Memory B cell (primary cell): ENCODE data around the gene NRTN.
"Not testable (repeated sequence)": the region's sequence is repeated elsewhere in the genome, so short reads cannot be mapped to it uniquely, and the experiment has no call there.

Experiments used
- ATAC-seq: fragments of 150-1000 bp; cut with Tn5 transposase; 2 replicates; pipeline ENCODE4 v1.10.0; 2021; ENCODE audit warnings: low read depth, mild to moderate bottlenecking, moderate library complexity
- DNase-seq, 2 donors: peaks; one replicate each; pipeline ENCODE4 v3.0.0; 2022; ENCODE audit warnings: low spot score in 2 of 2
- H3K27ac Mint-ChIP-seq: one replicate; pipeline ENCODE4 v1.8.0; 2022; ENCODE audit warnings: mild to moderate bottlenecking, moderate library complexity, mixed read lengths
- H3K27me3 Mint-ChIP-seq: one replicate; pipeline ENCODE4 v1.8.0; 2022; ENCODE audit warnings: mixed read lengths
- H3K36me3 Mint-ChIP-seq: one replicate; pipeline ENCODE4 v1.8.0; 2022; ENCODE audit warnings: mild to moderate bottlenecking, mixed read lengths
- H3K4me1 Mint-ChIP-seq: one replicate; pipeline ENCODE4 v1.8.0; 2022; ENCODE audit warnings: mixed read lengths
- H3K4me3 Mint-ChIP-seq: one replicate; pipeline ENCODE4 v1.8.0; 2022; ENCODE audit warnings: mild to moderate bottlenecking, moderate library complexity, mixed read lengths
- H3K9me3 Mint-ChIP-seq: one replicate; pipeline ENCODE4 v1.8.0; 2022; ENCODE audit warnings: mixed read lengths

NRTN gene

DNA sequence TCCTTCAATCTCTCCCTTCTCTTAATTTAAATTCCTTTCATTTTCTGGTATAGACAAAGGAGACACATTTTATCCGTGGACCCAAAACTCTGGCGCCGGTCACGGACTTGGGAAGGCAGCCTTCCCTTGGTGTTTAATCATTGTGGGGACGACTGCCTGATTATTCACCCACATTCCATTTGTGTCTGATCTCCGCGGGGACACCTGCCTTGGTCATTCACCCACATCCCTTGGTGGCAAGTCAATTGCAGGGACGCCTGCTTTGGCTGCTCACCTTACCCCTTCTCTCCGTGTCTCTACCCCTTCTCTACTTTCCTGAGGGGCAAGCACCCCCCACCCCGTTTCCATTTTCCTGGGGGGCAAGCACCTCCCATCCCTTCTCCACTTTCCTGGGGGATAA, 43.0 kb downstream of the NRTN start:
- H3K9me3 Mint-ChIP-seq, DNase-seq, H3K4me3 Mint-ChIP-seq, H3K27ac Mint-ChIP-seq, H3K27me3 Mint-ChIP-seq, H3K4me1 Mint-ChIP-seq, H3K36me3 Mint-ChIP-seq, ATAC-seq: not testable (repeated sequence)

DNA sequence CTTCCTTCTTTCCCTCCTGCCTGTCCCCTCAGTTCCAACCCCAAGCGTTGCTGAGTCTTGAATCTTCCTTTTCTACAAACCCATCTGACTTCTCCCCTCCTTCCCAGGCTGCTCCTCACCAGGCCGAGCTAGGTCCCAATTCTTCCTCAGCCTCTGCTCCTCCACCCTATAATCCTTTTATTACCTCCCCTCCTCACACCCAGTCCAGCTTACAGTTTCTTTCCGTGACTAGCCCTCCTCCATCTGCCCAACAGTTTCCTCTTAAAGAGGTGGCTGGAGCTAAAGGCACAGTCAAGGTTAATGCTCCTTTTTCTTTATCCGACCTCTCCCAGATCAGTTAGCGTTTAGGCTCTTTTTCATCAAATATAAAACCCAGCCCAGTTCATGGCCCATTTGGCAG, 43.8 kb downstream of the NRTN start:
- H3K9me3 Mint-ChIP-seq, H3K36me3 Mint-ChIP-seq, H3K27me3 Mint-ChIP-seq, H3K4me3 Mint-ChIP-seq, ATAC-seq, H3K4me1 Mint-ChIP-seq, DNase-seq, H3K27ac Mint-ChIP-seq: not testable (repeated sequence)

DNA sequence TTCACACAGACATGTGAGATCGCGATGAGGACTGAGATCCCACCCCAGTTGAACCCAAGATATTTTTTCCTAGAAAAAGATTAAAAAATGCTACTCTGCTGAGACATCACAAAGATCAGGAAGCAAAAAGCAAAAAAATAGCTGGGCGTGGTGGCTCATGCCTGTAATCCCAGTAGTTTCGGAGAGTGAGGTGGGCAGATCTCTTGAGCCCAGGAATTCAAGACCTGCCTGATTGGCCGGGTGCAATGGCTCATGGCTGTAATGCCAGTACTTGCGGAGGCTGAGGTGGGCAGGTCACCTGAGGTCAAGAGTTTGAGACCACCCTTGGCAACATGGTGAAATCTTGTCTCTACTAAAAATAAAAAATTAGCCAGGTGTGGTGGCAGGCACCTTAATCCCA, 45.3 kb downstream of the NRTN start:
- no peak for DNase-seq
- ATAC-seq = no peak
- peaks cover 3% of the 10 kb centered on the region for H3K9me3 Mint-ChIP-seq
- no peaks in the 10 kb centered on the region for H3K36me3 Mint-ChIP-seq
- H3K4me1 Mint-ChIP-seq = no peaks in the 10 kb centered on the region
- H3K4me3 Mint-ChIP-seq = no peak overlapping the region
- peaks cover 3% of the 10 kb centered on the region for H3K27me3 Mint-ChIP-seq
- H3K27ac Mint-ChIP-seq = no peak overlapping the region

DNA sequence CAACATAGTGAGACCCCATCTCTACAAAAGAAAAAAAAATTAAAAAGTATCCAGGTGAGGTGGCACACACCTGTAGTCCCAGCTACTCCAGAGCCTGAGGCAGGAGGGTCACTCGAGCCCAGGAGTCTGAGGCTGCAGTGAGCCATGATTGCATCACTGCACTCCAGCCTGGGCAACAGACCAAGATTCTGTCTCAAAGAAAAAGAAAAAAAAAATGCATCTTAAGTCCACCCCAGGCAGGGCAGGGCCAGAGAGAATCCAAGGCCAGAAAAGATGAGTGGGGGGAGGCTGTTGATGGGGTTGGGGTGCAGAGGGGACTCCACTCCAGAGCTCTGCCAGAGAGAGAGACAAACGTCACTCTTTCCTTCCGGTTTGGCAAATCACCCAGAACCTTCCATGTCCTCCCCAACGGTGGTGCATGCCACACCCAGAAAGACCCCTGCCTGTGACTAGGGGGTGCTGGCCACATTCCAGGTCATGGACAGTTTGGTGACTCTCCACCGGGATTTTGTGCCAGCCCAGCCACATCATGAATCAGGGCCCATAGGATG, 46.0 kb downstream of the NRTN start:
- Mint-ChIP-seq H3K4me3 (no peak overlapping the region), H3K27ac (no peak overlapping the region)
- no peak for DNase-seq

DNA sequence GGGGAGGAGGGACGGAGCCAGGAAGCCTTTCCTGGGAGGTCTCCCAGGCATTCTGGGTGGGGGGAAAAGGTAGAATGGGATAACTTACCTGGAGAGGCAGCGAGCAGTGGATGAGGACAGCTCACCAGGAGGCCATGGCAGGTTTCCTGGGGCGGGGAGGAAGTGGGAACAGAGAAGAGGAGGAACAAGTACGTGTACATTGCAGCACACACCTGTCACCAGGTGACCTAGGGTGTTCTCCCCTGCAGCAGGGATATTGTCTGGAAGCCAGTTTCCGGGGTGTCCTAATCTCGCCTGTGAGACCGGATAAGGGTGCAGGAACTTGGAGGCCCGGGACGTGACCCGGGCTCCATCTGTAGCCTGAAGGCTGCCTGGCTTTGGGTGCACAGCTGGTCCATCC, 46.4 kb downstream of the NRTN start, which contains the start of gene FUT3:
TSS of gene FUT3 (minus strand) at position 148 of the 400 bp plus-strand sequence.
- H3K4me1 Mint-ChIP-seq = no peaks in the 10 kb centered on the region
- no peak within 1 kb of the TSS for H3K4me3 Mint-ChIP-seq
- ATAC-seq (no peak), DNase-seq (no peak)
- H3K36me3 Mint-ChIP-seq = no peaks in the 10 kb centered on the region
- H3K9me3 Mint-ChIP-seq = peaks cover 3% of the 10 kb centered on the region
- no peak within 1 kb of the TSS for H3K27ac Mint-ChIP-seq
- peaks cover 3% of the 10 kb centered on the region for H3K27me3 Mint-ChIP-seq

More for the DNA sequence above, 46.0 kb downstream of the NRTN start:
- no peaks in the 10 kb centered on the region for H3K36me3 Mint-ChIP-seq
- H3K9me3 Mint-ChIP-seq = peaks cover 3% of the 10 kb centered on the region
- no peak for ATAC-seq
- no peaks in the 10 kb centered on the region for H3K4me1 Mint-ChIP-seq
- H3K27me3 Mint-ChIP-seq = peaks cover 3% of the 10 kb centered on the region

DNA sequence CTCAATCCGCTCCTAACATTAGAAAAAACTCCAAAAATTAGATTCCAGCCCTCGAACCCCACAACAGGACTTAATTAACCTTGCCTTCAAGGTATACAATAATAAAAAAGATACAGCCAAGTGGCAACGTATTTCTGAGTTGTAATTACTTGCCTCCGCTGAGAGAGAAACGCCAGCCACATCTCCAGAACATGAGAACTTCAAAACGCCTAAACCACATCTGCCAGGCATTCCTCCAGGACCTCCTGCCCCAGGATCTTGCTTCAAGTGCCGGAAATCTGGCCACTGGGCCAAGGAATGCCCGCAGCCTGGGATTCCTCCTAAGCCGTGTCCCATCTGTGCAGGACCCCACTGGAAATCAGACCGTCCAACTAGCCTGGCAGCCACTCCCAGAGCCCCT, 49.3 kb downstream of the NRTN start:
- DNase-seq, H3K27me3 Mint-ChIP-seq, H3K9me3 Mint-ChIP-seq, H3K4me3 Mint-ChIP-seq, H3K36me3 Mint-ChIP-seq, H3K4me1 Mint-ChIP-seq, ATAC-seq, H3K27ac Mint-ChIP-seq: not testable (repeated sequence)

DNA sequence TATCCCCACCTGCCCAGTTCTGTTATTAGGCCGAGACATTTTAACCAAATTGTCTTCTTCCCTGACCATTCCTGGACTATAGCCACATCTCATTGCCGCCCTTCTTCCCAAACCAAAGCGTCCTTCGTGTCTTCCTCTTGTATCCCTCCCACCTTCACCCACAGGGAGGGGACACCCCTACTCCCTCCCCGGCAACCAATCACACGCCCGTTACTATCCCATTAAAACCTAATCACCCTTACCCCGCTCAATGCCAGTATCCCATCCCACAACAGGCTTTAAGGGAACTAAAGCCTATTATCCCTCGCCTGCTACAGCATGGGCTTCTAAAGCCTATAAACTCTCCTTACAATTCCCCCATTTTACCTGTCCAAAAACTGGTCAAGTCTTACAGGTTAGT, 50.3 kb downstream of the NRTN start:
- not testable (repeated sequence) for H3K4me1 Mint-ChIP-seq, ATAC-seq, H3K9me3 Mint-ChIP-seq, DNase-seq, H3K27ac Mint-ChIP-seq, H3K4me3 Mint-ChIP-seq, H3K27me3 Mint-ChIP-seq, H3K36me3 Mint-ChIP-seq

DNA sequence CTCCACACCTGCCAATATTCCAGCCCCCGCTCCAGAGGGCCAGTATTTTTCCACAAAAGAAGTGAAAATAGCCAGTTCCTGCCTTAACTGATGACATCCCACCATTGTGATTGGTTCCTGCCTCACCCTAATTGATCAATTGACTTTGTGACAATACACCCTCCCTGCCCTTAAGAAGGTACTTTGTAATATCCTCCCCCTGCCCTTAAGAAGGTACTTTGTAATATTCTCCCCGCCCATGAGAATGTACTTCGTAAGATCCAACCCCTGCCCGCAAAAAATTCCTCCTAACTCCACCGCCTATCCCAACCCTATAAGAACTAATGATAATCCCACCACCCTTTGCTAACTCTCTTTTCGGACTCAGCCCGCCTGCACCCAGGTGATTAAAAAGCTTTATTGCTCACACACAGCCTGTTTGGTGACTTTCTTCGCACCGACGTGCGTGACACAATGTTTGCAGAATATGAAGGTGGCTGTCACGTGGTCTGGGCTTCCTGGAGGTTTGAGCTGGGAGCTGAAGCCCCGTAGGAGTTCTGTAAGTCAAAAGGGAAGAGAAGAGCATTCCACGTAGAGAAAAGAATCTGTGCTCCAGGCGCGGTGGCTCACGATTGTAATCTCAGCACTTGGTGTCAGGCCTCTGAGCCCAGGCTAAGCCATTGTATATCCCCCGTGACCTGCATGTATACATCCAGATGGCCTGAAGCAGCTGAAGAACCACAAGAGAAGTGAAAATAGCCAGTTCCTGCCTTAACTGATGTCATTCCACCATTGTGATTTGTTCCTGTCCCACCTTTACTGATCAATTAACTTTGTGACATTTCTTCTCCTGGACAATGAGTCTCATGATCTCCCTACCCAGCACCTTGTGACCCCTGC, 52.6 kb downstream of the NRTN start:
- Mint-ChIP-seq H3K27me3 (peaks cover 5% of the 10 kb centered on the region), H3K4me3 (no peak overlapping the region), H3K36me3 (no peaks in the 10 kb centered on the region), H3K4me1 (no peaks in the 10 kb centered on the region), H3K9me3 (peaks cover 5% of the 10 kb centered on the region), H3K27ac (no peak overlapping the region)
- DNase-seq = no peak
- no peak for ATAC-seq

DNA sequence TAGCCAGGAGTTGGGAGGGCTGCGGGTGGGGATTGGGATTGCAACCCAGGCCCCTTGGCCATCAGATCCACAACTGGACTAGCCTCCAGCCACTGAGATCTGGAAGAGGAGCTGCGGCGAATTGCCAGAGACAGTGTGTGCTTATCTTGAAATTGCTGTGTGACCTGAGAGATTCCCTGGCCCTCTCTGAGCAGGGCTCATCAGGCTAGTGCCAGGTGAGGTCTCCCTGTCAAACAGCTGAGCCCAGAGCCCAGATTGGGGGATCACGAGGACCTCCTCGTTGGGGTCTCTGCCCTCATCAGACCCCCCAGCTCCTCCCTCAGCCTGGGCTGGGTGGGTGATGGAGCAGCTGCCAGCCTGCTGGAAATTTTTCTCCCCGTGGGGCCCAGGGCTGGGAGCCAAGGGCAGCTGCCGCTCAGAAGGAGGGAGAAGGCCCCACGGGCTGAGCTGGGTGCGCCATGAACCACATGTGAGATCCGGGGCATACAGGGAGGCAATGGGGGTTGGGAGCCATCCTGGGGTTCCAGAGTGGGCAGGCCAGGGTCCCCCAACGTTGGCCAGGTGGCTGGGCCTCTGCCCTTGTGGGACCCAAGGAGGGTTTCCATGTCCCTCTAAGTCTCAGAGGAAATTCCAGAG, 58.3 kb downstream of the NRTN start:
- H3K9me3 Mint-ChIP-seq = no peaks in the 10 kb centered on the region
- ATAC-seq = no peak

DNA sequence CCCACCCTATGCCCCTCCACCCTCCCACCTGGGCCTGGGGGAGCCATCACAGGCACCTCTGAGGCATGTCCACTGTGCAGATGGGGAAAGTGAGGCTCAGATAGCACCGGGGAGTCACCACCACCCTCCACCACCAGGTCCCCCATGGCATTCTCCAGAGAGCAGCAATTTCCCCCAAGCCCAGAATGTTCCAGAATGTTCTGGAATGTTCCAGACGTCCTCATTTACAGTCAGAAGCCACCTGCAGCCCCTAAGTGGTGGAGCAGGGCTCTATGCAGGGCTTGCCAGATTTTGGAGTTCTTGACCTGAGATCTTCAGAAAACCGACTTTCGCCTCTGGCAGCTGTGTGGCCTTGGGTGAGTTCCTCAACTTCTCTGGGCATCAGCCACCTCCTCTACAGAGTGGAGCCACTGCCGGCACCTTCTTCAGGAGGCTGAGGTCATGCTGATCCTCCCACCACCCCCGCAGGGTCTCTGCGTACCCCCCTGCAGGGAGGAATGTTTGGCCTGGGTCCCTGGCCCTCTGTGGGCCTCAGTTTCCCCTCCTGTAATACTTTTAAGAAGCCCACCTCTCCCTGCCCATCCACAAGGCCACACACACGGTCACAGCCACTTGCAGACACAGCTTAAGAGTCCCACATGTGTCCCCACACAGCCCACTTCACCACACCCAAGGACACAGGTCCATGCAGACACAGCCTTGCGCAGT, 59.3 kb downstream of the NRTN start:
- DNase-seq = no peak
- peaks cover 17% of the 10 kb centered on the region for H3K27me3 Mint-ChIP-seq
- H3K9me3 Mint-ChIP-seq = no peaks in the 10 kb centered on the region
- no peak for ATAC-seq
- H3K36me3 Mint-ChIP-seq = no peaks in the 10 kb centered on the region
- H3K4me1 Mint-ChIP-seq = no peaks in the 10 kb centered on the region
- H3K4me3 Mint-ChIP-seq = no peak overlapping the region
- H3K27ac Mint-ChIP-seq = no peak overlapping the region

More for the DNA sequence above, 58.3 kb downstream of the NRTN start:
- Mint-ChIP-seq H3K27me3 (peaks cover 15% of the 10 kb centered on the region), H3K4me3 (no peak overlapping the region), H3K4me1 (no peaks in the 10 kb centered on the region), H3K36me3 (no peaks in the 10 kb centered on the region), H3K27ac (no peak overlapping the region)
- no peak for DNase-seq

DNA sequence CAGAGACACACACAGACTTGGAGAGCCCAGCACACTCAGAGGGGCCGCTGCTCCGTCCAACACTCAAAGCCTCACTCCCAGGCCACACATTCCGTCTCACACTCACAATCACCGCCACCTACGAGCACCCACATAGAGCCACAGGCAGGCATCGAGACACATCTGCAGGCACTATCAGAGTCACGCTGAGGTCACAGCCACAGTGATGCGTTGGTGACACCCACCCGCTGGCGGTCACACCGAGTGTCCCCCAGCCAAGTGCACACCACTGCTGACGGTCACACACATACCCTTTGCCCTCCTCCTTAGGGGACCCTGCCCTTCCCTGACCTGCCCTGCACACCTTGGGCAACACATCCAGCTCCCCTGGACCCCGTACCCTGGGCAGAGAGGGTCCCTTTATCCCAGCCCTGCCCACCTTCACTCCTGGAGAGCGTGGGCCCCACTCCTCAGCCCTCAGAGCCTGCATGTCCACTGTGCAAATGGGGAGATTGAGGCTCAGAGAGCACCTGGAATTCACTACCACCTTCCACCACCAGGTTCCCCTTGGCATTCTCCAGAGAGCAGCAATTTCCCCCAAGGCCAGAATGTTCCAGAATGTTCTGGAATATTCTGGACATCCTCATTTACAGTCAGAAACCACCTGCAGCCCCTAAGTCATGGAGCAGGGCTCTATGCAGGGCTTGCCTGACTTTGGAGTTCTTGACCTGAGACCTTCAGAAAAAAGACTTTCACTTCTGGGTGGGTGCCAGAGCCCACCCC, 60.0 kb downstream of the NRTN start:
- H3K27ac Mint-ChIP-seq = no peak overlapping the region
- no peaks in the 10 kb centered on the region for H3K36me3 Mint-ChIP-seq
- H3K27me3 Mint-ChIP-seq = peaks cover 17% of the 10 kb centered on the region
- H3K4me1 Mint-ChIP-seq = no peaks in the 10 kb centered on the region
- ATAC-seq (no peak), DNase-seq (no peak)
- H3K9me3 Mint-ChIP-seq = no peaks in the 10 kb centered on the region
- H3K4me3 Mint-ChIP-seq = no peak overlapping the region

DNA sequence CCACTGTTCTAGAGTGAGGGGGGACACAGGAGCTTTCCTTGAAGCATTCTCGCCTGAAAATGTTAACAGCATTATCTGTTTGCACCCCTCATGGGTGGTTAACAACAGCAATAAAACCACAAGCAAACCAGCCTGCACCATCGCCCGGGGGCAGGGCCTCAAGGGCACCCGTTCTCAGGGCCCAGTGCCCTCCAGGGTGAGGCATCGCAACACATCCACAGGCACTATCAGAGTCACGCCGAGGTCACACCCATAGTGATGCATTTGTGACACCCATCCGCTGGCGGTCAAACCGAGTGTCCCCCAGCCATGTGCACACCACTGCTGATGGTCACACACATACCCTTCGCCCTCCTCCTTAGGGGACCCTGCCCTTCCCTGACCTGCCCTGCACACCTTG, 60.9 kb downstream of the NRTN start:
- no peaks in the 10 kb centered on the region for H3K36me3 Mint-ChIP-seq
- H3K4me1 Mint-ChIP-seq = no peaks in the 10 kb centered on the region
- H3K27ac Mint-ChIP-seq = no peak overlapping the region
- no peak overlapping the region for H3K4me3 Mint-ChIP-seq
- peaks cover 18% of the 10 kb centered on the region for H3K27me3 Mint-ChIP-seq
- no peak for DNase-seq
- no peaks in the 10 kb centered on the region for H3K9me3 Mint-ChIP-seq
- ATAC-seq = no peak

DNA sequence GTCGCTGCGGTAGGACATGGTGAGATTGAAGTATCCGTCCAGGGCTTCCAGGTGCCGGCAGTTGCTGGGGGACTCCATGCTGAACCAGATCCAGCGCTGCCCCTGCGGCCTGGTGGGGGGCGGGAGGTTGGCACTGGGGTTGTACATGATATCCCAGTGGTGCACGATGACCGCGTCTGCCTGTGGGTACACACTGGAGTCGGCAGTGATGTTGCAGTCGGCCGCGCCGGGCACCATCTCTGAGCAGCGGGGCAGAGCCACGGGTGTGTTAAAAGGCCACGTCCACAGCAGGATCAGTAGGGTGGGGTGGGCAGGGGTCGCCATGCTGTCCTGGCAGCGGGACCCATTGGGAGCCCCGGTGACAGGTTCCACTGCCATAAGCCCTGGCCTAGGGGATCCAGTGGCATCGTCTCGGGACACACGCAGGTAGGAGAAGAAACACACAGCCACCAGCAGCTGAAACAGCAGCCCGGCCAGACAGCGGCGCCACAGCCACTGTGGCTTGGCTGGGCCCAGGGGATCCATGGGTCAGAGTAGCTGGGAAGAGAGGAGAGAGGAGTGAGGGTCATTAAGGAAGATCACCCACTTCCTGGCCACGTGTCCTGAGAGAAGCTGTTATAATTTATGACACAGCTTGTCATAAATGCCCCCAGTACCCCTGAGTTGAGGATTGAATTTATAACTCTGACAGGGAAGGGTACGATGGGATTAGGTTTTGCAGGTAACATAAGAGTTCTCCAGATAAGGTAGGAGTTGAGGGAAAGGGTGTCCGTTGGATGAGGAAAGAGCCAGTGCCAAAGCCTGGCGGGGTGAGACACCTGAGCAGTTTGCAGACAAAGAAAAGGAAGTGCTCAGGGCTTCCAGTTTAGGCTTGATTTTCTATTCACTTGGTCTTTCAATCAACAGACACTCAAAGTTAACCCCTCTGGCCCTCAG, 62.6 kb downstream of the NRTN start:
- Mint-ChIP-seq H3K4me1 (no peaks in the 10 kb centered on the region), H3K36me3 (no peaks in the 10 kb centered on the region), H3K4me3 (no peak overlapping the region), H3K27me3 (peaks cover 18% of the 10 kb centered on the region), H3K27ac (no peak overlapping the region), H3K9me3 (no peaks in the 10 kb centered on the region)
- ATAC-seq (no peak), DNase-seq (no peak)
